Muscle of leg (tissue), 11 donors: Measurements from ENCODE around the gene DGKB. TPM values are rescaled to one million over a fixed set of nuclear protein-coding genes. Genes with fewer than 3 reads are reported as not detected.
A peak's percentile ranks its signal among the peaks of the same experiment; 100 is the strongest.

Experiments used
- DNase-seq: peaks from one replicate; pipeline ENCODE4 v3.0.0; 2013
- H3K27ac ChIP-seq: one replicate; pipeline ENCODE4 v1.5.1; 2013; ENCODE audit warnings: mild to moderate bottlenecking, low read length, control low read depth
- H3K27me3 ChIP-seq: one replicate; pipeline ENCODE4 v1.6.1; 2013; ENCODE audit warnings: low read length; ENCODE audit not compliant: control insufficient read depth, insufficient read depth
- H3K36me3 ChIP-seq: one replicate; pipeline ENCODE4 v1.6.1; 2013; ENCODE audit warnings: low read length; ENCODE audit not compliant: control insufficient read depth, insufficient read depth
- H3K4me1 ChIP-seq: one replicate; pipeline ENCODE4 v1.6.1; 2013; ENCODE audit warnings: low read length; ENCODE audit not compliant: control insufficient read depth, insufficient read depth
- H3K4me3 ChIP-seq: one replicate; pipeline ENCODE4 v1.5.1; 2013; ENCODE audit warnings: low read length, control low read depth
- H3K9me3 ChIP-seq: replicated peaks from 2 replicates; pipeline ENCODE4 v1.6.1; 2013; ENCODE audit warnings: low read depth, low read length; ENCODE audit not compliant: control insufficient read depth
- WGBS: methylation state at CpG from one replicate; pipeline ENCODE4 v1.1.5; 2013; ENCODE audit warnings: missing lambda C conversion rate; ENCODE audit not compliant: insufficient coverage; 5-methylcytosine and 5-hydroxymethylcytosine counted together
- polyA plus RNA-seq, 8 donors: library from polyadenylated mRNA; unstranded; fragments of 120-200 nt; gene quantifications; one replicate each; pipeline versions ENCODE4 v1.2.1 to v1.2.3, GENCODE V29; 2013; ENCODE audit warnings: inconsistent platforms in 1 of 8, low replicate concordance in 1 of 8; ENCODE audit not compliant: insufficient read length in 8 of 8, insufficient read depth in 1 of 8
- total RNA-seq: library from RNA; stranded (reverse); fragments of 120-200 nt; gene quantifications from one replicate; pipeline ENCODE4 v1.2.4, GENCODE V29; 2013

Gene DGKB
- total and polyA plus RNA-seq, 9 donors = 0.42 to 1.4 (median 0.85) TPM

DNA sequence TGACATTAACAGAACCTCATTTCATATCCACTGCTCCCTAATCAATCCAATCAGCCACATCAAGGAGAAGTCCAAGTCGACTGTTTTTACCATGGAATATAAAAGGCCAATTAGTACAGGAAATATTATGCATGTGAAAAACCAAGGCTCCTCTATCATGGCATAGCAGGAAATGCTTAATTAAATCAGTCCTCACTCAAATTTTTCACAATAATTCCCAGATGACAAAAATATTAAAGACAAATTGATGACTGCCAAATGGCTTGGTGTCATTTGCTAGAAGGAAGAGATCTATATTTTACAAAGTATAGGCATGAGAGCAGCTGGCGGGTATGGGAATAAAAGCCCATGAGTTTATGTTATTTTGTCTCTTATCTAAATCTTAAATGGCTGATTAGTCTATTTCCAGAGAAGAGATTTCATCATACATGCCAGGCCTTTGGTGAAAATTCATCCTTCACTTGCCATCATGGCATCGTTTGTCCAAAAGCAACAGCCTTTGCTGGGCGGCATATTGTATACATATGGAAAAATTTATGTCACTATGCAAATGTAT is 219.6 kb downstream of the DGKB start:
- WGBS = no CpG with 5 or more reads among the region's 4 CpGs
- H3K27me3 ChIP-seq = no peaks in the 10 kb centered on the region

DNA sequence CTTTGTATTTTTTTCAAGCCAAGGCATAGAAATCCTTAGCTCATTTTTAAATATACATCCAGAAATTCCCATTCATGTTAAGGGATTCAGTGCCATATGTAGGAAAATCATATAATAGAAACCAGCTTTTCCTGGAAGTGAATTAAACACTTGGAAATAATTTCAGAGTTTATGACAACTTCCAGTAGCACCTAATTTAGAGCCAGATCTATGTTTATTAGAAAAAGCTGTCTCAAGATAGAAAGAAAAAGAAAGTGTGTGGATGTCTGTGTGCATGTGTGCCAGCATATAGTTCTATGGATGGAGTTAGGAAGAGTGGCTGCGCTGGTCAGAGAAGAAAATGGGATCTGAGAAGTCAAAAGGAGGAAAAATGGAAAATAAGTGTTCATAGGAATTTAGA is 225.7 kb downstream of the DGKB start:
- DNase-seq = no peak
- Histone ChIP-seq H3K27me3 (no peaks in the 10 kb centered on the region), H3K9me3 (no peaks in the 10 kb centered on the region), H3K4me3 (no peak overlapping the region), H3K4me1 (no peaks in the 10 kb centered on the region), H3K36me3 (no peaks in the 10 kb centered on the region), H3K27ac (no peak overlapping the region)
- WGBS = 67% methylated on average over 1 of the region's 1 CpG

More for the DNA sequence above, 219.6 kb downstream of the DGKB start:
- Histone ChIP-seq H3K4me3 (no peak overlapping the region), H3K9me3 (no peaks in the 10 kb centered on the region), H3K36me3 (no peaks in the 10 kb centered on the region), H3K4me1 (no peaks in the 10 kb centered on the region), H3K27ac (no peak overlapping the region)
- no peak for DNase-seq

DNA sequence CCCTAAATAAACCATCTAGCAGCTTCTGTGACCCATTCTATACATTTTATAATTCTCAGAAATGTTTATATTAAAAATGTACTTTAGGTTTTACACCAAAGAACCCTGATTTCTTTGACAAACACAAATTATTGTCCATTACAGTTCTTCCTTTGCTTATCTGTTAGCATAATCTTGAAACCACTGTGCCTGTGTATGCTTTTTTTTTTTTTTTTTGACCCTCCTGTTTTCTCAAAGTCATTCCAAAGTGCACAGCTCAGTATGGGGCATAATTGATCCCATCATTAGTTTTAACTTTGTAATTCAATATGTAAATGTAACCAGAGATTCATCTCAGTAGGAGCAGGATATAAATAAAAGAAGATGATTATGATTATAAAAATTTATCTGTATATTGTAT is 229.3 kb downstream of the DGKB start:
- no peaks in the 10 kb centered on the region for H3K4me1 ChIP-seq
- H3K27me3 ChIP-seq = no peaks in the 10 kb centered on the region
- H3K9me3 ChIP-seq = no peaks in the 10 kb centered on the region
- H3K36me3 ChIP-seq = no peaks in the 10 kb centered on the region
- H3K4me3 ChIP-seq = no peak overlapping the region
- DNase-seq = no peak
- H3K27ac ChIP-seq = no peak overlapping the region

DNA sequence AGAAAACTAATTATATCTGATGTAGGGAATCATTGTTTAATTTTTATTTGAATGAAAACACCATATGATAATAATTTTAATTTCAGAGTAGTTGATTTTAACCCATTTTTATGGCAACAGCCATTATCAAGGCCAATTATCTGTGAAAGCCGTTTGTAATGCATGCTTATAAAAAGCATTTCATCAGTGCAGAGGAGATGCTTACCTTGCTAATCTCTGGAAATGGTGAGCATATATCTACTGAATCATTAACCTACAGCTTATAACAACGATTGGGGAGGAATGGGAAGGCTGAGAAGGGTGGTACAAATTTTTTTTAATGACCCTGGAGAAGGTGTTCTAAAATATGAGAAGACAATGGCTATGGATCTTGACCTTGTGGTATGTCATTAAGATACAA is 235.6 kb downstream of the DGKB start:
- Histone ChIP-seq H3K4me3 (no peak overlapping the region), H3K27ac (no peak overlapping the region), H3K9me3 (no peaks in the 10 kb centered on the region), H3K36me3 (no peaks in the 10 kb centered on the region), H3K4me1 (no peaks in the 10 kb centered on the region), H3K27me3 (no peaks in the 10 kb centered on the region)
- no peak for DNase-seq
- WGBS = 20% methylated on average over 1 of the region's 2 CpGs

DNA sequence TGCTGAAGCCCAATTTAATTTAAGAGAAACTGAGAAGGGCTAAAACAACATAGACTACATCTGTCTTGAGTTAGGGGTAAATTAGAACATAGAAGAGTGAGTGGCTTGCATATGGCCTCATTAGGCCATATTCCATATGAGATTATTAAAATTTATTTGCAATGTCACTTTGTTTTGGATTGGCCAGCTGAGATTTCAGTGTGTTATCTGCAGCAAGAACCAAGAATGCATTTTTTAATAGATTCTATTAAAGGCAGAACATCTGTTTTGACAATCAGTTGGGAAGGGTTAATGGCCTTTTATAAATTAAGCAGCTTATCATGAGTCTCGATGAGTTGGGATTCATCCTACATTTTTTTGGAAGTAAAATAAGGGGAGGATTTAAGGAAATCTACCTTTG is 236.2 kb downstream of the DGKB start:
- WGBS = no CpG with 5 or more reads among the region's 1 CpG
- no peak overlapping the region for H3K4me3 ChIP-seq
- H3K9me3 ChIP-seq = no peaks in the 10 kb centered on the region
- H3K27me3 ChIP-seq = no peaks in the 10 kb centered on the region
- no peak overlapping the region for H3K27ac ChIP-seq
- H3K4me1 ChIP-seq = no peaks in the 10 kb centered on the region
- no peak for DNase-seq
- no peaks in the 10 kb centered on the region for H3K36me3 ChIP-seq

DNA sequence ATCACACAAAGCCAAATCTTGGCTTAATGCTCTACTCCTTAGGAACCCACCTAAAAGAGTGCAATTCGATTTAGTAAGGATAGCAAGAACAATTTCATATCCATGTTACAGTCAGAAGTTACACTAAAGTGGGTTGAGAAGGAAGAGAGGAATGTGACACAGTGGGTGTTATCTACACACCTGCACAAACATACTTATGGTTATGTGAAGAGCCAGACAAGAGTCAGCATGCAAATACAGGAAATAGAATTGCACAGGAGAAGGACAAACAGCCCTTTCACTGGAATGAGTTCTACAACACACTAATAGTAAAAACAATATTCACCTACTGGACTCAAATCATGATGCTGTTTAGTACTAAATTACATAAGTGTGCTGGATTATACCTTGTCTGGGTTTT is 262.8 kb downstream of the DGKB start:
- Histone ChIP-seq H3K9me3 (peaks cover 9% of the 10 kb centered on the region), H3K4me1 (no peaks in the 10 kb centered on the region), H3K27me3 (no peaks in the 10 kb centered on the region), H3K36me3 (no peaks in the 10 kb centered on the region), H3K4me3 (no peak overlapping the region), H3K27ac (no peak overlapping the region)
- no CpG with 5 or more reads among the region's 1 CpG for WGBS
- no peak for DNase-seq

DNA sequence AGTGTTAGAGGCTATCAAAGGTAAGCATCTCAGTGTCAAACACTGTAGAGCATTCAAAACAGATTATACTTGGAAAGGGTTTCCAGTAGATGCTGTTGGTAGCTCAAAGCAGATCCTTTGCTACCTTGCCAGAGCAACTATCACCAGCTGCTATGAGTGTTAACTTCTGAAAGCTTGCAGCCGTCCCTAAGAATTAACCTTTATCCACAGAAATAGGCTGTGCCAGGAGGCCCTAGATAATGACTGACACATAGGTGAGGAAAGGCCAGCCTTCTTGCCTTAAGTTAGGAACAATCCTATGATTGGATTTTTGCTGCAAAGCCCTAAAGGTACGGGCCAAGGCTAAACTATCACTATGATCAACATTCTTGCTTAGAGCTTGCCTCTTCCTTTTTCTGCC is 263.2 kb downstream of the DGKB start:
- H3K9me3 ChIP-seq = peaks cover 6% of the 10 kb centered on the region
- no peak overlapping the region for H3K27ac ChIP-seq
- H3K27me3 ChIP-seq = no peaks in the 10 kb centered on the region
- H3K4me3 ChIP-seq = no peak overlapping the region
- H3K36me3 ChIP-seq = no peaks in the 10 kb centered on the region
- WGBS = no CpG with 5 or more reads among the region's 2 CpGs
- no peak for DNase-seq
- no peaks in the 10 kb centered on the region for H3K4me1 ChIP-seq

DNA sequence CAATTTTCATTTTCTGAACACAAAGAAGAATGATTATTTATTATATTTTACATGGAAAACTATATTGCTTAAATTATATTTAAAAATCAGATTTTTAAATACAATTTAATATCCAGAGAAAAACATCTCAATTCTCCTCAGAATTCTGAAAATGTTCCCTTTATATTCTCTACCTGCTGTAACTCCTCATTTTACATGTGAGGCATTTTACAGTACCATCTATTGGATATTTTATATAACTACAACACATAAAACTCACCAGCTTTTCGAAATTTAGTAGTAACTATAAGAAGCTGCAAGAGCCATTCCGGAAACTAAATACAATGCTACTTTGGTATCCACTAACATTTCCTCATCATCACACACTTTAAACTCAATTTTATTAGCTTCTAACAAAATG is 264.6 kb downstream of the DGKB start:
- peak; percentile 11 for DNase-seq
- H3K36me3 ChIP-seq = no peaks in the 10 kb centered on the region
- H3K27me3 ChIP-seq = no peaks in the 10 kb centered on the region
- no peaks in the 10 kb centered on the region for H3K9me3 ChIP-seq
- WGBS = no CpG with 5 or more reads among the region's 2 CpGs
- H3K4me1 ChIP-seq = no peaks in the 10 kb centered on the region
- H3K4me3 ChIP-seq = no peak overlapping the region
- no peak overlapping the region for H3K27ac ChIP-seq

DNA sequence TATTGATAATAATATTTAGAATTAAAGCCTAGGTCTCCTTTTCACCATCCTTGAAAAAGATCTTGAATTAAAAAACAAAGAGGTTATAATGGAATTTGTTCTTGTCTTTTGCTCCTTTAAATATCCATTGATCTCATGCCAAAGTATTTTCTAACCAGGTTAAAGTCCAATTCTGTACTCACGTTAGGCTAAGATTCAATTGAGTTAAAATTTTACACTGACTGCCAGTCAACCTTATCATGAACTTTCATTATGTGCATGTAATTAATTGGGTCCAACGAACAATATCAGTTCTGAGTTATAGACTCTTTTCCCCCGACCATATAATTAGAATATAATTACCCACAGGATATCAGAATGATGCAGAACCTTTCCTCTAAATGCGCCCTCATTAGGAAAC is 266.6 kb downstream of the DGKB start:
- DNase-seq = no peak
- Histone ChIP-seq H3K4me1 (no peaks in the 10 kb centered on the region), H3K27me3 (no peaks in the 10 kb centered on the region), H3K27ac (no peak overlapping the region), H3K9me3 (no peaks in the 10 kb centered on the region), H3K36me3 (no peaks in the 10 kb centered on the region), H3K4me3 (no peak overlapping the region)
- no CpG with 5 or more reads among the region's 4 CpGs for WGBS

DNA sequence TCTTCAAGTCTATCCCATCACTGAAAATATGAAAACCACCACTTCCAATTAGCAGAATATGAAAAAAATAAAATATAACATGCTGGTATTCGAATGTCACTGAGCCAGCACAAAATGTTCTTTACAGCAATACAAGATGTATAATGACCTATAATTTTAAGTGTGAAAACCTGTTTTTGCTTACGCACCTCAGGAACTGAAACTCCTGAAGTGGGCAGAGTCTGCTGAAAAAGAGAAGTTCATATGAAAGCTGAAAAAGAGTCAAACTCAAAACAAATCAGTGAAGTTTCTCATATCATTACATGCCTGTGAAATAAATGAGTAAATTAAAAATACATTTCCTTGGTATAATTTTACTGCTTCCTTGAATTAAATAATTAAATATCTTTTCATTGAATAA is 272.5 kb downstream of the DGKB start:
- H3K9me3 ChIP-seq = no peaks in the 10 kb centered on the region
- no CpG with 5 or more reads among the region's 2 CpGs for WGBS
- H3K27me3 ChIP-seq = no peaks in the 10 kb centered on the region
- no peak overlapping the region for H3K27ac ChIP-seq
- no peaks in the 10 kb centered on the region for H3K4me1 ChIP-seq
- H3K4me3 ChIP-seq = no peak overlapping the region
- peak; percentile 11 for DNase-seq
- no peaks in the 10 kb centered on the region for H3K36me3 ChIP-seq

DNA sequence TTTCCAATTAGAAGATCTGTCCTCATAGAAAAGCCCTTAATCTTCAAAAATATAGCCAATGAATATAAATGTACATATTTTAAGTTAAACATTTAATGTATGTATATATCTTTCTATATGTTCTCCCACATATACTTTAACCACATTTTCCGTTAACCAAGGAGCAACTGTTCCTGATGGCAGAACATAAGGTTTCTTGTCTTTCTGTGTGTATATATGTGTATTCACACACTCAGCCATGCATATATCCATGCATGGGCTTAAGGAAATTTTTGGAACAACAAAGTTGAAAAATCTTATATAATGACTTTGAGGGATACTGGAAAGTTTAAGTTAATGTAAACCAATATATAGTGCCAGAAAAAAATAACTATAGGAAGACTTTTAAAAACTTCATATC is 274.0 kb downstream of the DGKB start:
- H3K4me1 ChIP-seq = no peaks in the 10 kb centered on the region
- WGBS = no CpG with 5 or more reads among the region's 1 CpG
- no peak overlapping the region for H3K27ac ChIP-seq
- no peaks in the 10 kb centered on the region for H3K36me3 ChIP-seq
- DNase-seq = no peak
- no peak overlapping the region for H3K4me3 ChIP-seq
- H3K27me3 ChIP-seq = no peaks in the 10 kb centered on the region
- H3K9me3 ChIP-seq = no peaks in the 10 kb centered on the region
